ENCODE results near the gene DVL3. TPM values are rescaled to one million over a fixed set of nuclear protein-coding genes. Genes with fewer than 3 reads are reported as not detected.
"Not testable (repeated sequence)": the region's sequence is repeated elsewhere in the genome, so short reads cannot be mapped to it uniquely, and the experiment has no call there.

Gene DVL3
- 10 to 100 TPM; 31.2 to 32.6 TPM for total RNA-seq

DNA sequence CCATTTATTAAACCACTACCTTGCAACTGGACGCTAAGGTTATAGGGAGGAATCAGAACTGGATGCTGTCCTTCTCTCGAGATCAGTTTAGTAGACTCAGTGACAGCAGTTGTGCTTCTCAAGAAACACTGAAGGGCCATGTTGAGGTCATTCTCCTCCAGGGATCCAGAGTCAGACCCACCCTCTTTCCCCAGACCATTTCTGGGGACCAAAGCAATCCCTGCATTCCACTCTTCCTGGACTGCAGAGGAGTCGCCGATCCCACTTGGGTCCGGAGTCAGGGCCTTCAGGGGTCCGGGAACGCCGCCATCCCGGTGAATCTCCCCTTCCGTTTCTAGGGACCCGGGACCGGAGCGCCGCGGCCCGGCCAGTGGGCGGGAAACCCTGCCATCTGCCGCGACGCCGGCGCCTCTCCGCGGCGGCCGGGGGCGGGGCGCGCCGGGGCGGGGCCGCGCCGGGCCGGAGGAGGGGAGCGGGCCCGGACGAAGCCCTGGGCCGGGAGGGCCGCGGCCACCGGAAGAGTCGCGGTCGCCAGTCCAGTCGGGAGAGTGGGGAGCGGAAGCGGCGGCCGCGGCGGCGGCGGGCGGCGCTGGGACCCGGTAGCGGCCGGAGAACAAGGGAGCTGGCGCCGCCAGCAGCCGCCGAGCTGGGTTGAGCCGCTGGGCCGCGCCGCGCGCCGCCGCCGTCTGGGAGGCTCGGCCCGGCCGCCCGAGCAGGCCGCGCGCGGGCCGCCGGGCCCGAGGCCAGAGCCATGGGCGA is at the start of gene DVL3:
Gene DVL3 (plus strand): TSS at position 493 of the 759 bp plus-strand sequence. CDS start 259 bp downstream, at position 752.
- ATAC-seq (peak; percentile 77), DNase-seq (peak; percentile 51)
- H3K36me3 Mint-ChIP-seq (ENCODE audit: low read depth), result peaks cover 5% of the 10 kb centered on the region
- POLR2A ChIA-PET, result interaction anchor here (0.7 to 1.5 kb wide), 3 partner anchors 19 to 1452 kb away, joined by 3 read pairs; no protein-coding TSS in a partner anchor
- H3K27ac Mint-ChIP-seq, result peak within 1 kb of the TSS; percentile 81
- no peaks in the 10 kb centered on the region for H3K27me3 Mint-ChIP-seq (ENCODE audit: low read depth)
- peak within 1 kb of the TSS; percentile 95 for H3K4me3 Mint-ChIP-seq
- peaks cover 22% of the 10 kb centered on the region for H3K4me1 Mint-ChIP-seq (ENCODE audit: low read depth)
- CTCF ChIA-PET, result interaction anchor here (1.2 to 1.7 kb wide), 5 partner anchors 9 to 259 kb away, joined by 3 to 4 read pairs (median 4); partner anchors contain the start of gene EEF1AKMT4
- no peaks in the 10 kb centered on the region for H3K9me3 Mint-ChIP-seq (ENCODE audit: insufficient read depth)

DNA sequence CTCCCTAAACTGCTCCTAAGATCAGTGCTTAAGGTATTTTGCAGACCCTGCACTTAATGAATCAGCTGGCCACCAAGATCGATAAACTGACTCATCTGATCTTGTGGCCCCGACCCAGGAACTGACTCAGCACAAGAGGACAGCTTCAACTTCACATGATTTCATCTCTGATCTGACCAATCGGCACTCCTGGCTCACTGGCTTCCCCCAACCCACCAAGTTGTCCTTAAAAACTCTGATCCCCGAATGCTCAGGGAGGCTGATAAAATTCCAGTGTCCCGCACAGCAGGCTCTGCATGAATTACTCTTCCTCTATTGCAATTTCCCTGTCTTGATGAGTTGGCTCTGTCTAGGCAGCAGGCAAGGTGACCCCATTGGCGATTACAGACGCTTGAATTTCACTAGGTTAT is 44.9 kb upstream of the DVL3 start:
- ChIA-PET CTCF (no interaction called here), POLR2A (no interaction called here)
- no peaks in the 10 kb centered on the region for H3K9me3 Mint-ChIP-seq (ENCODE audit: insufficient read depth)
- ATAC-seq (no peak), DNase-seq (no peak)
- no peak overlapping the region for H3K27ac Mint-ChIP-seq
- H3K36me3 Mint-ChIP-seq (ENCODE audit: low read depth), result no peaks in the 10 kb centered on the region
- no peak overlapping the region for H3K4me3 Mint-ChIP-seq
- peaks cover 8% of the 10 kb centered on the region for H3K27me3 Mint-ChIP-seq (ENCODE audit: low read depth)
- H3K4me1 Mint-ChIP-seq (ENCODE audit: low read depth), result no peaks in the 10 kb centered on the region

DNA sequence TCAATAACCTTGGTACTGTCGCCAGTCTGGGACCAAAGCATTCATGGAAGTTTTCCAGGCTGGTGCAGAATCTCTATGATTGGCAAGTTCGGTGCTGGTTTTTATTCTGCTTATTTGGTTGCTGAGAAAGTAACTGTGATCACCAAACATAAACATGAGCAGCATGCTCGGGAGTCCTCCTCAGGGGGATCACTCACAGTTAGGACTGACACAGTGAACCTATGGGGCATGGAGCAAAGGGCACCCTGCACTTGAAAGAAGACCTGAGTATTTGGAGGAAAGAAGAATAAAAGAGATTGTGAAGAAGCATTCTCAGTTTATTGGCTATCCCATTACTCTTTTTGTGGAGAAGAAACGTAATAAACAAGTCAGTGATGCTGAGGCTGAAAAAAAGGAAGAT is 39.2 kb upstream of the DVL3 start:
- Mint-ChIP-seq H3K27me3 (ENCODE audit: low read depth) (peaks cover 13% of the 10 kb centered on the region), H3K4me3 (no peak overlapping the region), H3K36me3 (ENCODE audit: low read depth) (no peaks in the 10 kb centered on the region), H3K4me1 (ENCODE audit: low read depth) (no peaks in the 10 kb centered on the region), H3K27ac (no peak overlapping the region), H3K9me3 (ENCODE audit: insufficient read depth) (no peaks in the 10 kb centered on the region)
- ChIA-PET CTCF (no interaction called here), POLR2A (no interaction called here)
- no peak for ATAC-seq
- DNase-seq, result no peak

DNA sequence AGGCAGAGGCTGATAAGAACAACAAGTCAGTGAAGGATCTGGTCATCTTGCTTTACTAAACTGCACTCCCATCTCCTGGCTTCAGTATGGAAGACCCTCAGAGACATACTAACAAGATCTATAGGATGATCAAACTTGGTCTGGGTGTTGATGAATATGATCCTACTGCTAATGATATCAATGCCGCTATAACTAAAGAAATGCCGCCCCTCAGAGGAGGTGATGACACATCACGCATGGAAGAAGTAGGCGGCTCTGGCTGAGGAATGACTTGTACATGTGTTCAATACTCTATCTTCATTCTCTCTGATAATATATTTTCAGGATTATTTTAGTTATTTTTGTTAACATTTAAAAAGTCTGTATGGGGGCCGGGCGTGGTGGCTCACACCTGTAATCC is 37.5 kb upstream of the DVL3 start:
- CTCF ChIA-PET, result no interaction called here
- no peak overlapping the region for H3K27ac Mint-ChIP-seq
- DNase-seq, result no peak
- no peak for ATAC-seq
- H3K9me3 Mint-ChIP-seq (ENCODE audit: insufficient read depth), result no peaks in the 10 kb centered on the region
- peaks cover 13% of the 10 kb centered on the region for H3K27me3 Mint-ChIP-seq (ENCODE audit: low read depth)
- POLR2A ChIA-PET, result no interaction called here
- no peaks in the 10 kb centered on the region for H3K4me1 Mint-ChIP-seq (ENCODE audit: low read depth)
- H3K4me3 Mint-ChIP-seq, result no peak overlapping the region
- H3K36me3 Mint-ChIP-seq (ENCODE audit: low read depth), result no peaks in the 10 kb centered on the region

DNA sequence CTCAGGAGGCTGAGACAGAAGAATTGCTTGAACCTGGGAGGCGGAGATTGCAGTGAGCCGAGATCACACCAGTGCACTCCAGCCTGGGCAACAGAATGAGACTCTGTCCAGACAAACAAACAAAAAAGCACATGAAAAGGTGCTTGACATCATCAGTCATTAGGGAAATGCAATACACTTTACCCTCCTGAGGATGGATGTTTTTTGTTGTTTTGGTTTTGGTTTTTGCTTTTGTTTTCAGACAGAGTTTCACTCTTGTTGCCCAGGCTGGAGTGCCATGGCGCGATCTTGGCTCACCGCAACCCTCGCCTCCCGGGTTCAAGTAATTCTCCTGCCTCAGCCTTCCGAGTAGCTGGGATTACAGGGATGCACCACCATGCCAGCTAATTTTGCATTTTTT is 34.1 kb upstream of the DVL3 start:
- H3K9me3 Mint-ChIP-seq (ENCODE audit: insufficient read depth); POLR2A ChIA-PET; CTCF ChIA-PET; H3K27ac Mint-ChIP-seq; H3K4me3 Mint-ChIP-seq; DNase-seq; H3K36me3 Mint-ChIP-seq (ENCODE audit: low read depth); H3K27me3 Mint-ChIP-seq (ENCODE audit: low read depth); H3K4me1 Mint-ChIP-seq (ENCODE audit: low read depth); ATAC-seq: not testable (repeated sequence)

DNA sequence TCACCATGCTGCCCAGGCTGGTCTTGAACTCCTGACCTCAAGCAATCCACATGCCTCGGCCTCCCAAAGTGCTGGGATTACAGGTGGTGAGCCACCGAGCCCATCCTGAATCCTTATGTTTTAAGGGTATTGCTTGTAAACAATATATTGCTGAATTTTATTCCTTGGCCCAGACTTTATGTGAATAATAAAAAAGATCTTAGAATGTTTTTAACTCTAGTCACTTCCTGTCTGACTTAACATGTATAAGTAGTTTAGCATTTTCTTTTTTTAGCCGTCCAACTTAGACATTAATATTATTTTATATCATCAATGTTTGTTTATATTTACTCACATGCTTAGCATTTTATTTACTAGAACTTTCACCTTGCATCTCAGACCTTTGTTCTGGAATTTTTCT is 29.2 kb upstream of the DVL3 start:
- Mint-ChIP-seq H3K36me3 (ENCODE audit: low read depth) (no peaks in the 10 kb centered on the region), H3K4me1 (ENCODE audit: low read depth) (no peaks in the 10 kb centered on the region), H3K9me3 (ENCODE audit: insufficient read depth) (no peaks in the 10 kb centered on the region), H3K27me3 (ENCODE audit: low read depth) (no peaks in the 10 kb centered on the region), H3K27ac (no peak overlapping the region), H3K4me3 (no peak overlapping the region)
- no peak for ATAC-seq
- DNase-seq, result no peak
- CTCF ChIA-PET, result no interaction called here
- POLR2A ChIA-PET, result no interaction called here

DNA sequence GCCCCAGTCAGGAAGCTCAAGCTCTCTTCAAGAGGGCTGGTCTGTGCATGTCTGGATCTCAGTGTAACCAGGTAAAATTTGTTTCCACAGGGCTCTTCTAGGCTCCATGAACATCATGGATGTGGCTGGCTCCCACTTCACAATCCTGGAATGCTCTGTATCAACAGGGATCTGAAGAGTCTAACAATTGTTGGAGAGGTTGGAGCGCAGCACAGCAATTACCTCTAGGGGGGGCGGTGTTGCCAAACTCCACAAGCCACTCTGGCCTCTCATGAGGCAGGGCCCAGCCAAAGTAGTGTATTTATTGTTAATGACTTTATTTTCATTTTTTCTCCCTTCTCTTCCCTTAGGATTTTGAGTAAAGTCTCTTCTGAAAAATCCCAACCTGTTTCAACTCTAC is 26.2 kb upstream of the DVL3 start:
- ATAC-seq, result peak; percentile 62
- Mint-ChIP-seq H3K27ac (no peak overlapping the region), H3K9me3 (ENCODE audit: insufficient read depth) (no peaks in the 10 kb centered on the region), H3K4me1 (ENCODE audit: low read depth) (peaks cover 3% of the 10 kb centered on the region), H3K36me3 (ENCODE audit: low read depth) (no peaks in the 10 kb centered on the region), H3K4me3 (no peak overlapping the region), H3K27me3 (ENCODE audit: low read depth) (no peaks in the 10 kb centered on the region)
- ChIA-PET CTCF (interaction anchor here (0.6 to 0.7 kb wide), 2 partner anchors 8 to 302 kb away, joined by 3 read pairs; no protein-coding TSS in a partner anchor), POLR2A (no interaction called here)
- peak; percentile 41 for DNase-seq

DNA sequence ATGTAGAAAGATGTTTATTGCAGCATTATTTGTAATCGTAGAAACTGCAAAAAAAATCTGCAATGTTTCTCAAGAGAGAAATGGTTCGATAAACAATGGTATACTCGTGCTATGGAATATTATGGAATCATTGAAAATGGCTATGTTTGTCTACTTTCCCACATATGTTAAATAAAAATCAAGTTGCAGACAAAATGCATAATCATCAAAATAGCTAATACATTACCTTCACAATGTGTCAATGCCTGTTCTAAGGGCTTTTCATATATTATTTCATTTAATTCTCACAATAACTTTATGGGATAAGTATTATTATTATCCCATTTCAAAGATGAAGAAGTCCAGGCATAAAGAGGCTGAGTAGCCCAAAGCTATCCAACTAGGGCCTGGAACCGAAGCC is 22.2 kb upstream of the DVL3 start:
- Mint-ChIP-seq H3K36me3 (ENCODE audit: low read depth) (peaks cover 14% of the 10 kb centered on the region), H3K4me1 (ENCODE audit: low read depth) (peaks cover 28% of the 10 kb centered on the region), H3K27ac (no peak overlapping the region), H3K27me3 (ENCODE audit: low read depth) (no peaks in the 10 kb centered on the region), H3K9me3 (ENCODE audit: insufficient read depth) (no peaks in the 10 kb centered on the region), H3K4me3 (no peak overlapping the region)
- ChIA-PET POLR2A (no interaction called here), CTCF (interaction anchor here (0.9 to 1.4 kb wide), 2 partner anchors 117 to 237 kb away, joined by 3 to 4 read pairs; partner anchors contain the start of gene EEF1AKMT4)
- ATAC-seq (no peak), DNase-seq (no peak)

DNA sequence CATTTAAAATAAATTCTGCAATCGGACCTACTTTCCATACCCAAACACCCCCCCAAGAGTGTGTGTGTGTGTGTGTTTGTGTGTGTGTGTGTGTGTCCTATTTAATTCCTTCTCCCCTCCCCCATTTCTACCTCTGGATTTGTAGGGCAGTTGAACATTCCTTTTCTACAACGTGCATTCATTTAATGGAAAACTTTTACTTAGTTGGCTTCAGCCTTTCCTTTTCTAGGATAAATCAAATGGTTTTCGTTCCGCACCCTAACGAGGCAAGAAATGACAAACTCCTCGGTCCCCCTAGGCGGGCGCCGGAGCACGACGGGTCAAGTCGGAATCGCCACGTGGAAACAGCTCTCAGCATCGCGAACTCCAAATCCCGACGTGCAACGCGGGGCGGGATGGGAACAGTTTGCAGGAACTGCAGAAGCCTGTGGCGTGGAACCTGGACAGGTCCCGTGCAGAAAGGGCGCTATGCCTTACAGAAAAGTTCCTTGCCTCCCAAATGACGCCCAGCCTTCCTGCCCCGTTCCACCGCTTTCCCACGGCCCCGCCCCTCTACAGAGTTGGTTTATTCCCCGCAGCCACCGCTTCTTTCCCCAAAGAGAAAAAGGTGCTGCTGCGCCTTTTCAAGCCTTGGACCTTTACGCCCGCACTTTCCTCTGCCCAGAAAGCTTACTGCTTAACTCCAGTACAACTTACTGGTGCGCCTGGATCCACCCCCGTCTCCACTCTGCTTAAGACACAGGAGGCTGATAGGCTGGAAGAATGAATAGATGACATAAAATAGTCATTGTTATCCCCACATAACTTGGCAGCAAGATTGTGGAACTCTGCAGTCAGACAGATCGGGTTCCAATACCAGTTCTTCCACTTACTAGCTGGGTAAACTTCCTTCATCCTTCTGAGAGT is 21.1 kb upstream of the DVL3 start:
- Mint-ChIP-seq H3K27ac (peak overlapping the region; percentile 88), H3K4me3 (peak overlapping the region; percentile 87), H3K4me1 (ENCODE audit: low read depth) (peaks cover 30% of the 10 kb centered on the region), H3K9me3 (ENCODE audit: insufficient read depth) (no peaks in the 10 kb centered on the region), H3K36me3 (ENCODE audit: low read depth) (peaks cover 19% of the 10 kb centered on the region), H3K27me3 (ENCODE audit: low read depth) (no peaks in the 10 kb centered on the region)
- POLR2A ChIA-PET, result interaction anchor here (0.7 to 1.1 kb wide), 3 partner anchors 22 to 27 kb away, joined by 3 read pairs; partner anchors contain the start of gene DVL3
- CTCF ChIA-PET, result interaction anchor here (1.1 to 2.6 kb wide), 6 partner anchors 40 to 249 kb away, joined by 3 to 11 read pairs (median 4); partner anchors contain the start of genes ABCC5, AP2M1 and EEF1AKMT4
- peak; percentile 51 for DNase-seq
- peak; percentile 17 for ATAC-seq

DNA sequence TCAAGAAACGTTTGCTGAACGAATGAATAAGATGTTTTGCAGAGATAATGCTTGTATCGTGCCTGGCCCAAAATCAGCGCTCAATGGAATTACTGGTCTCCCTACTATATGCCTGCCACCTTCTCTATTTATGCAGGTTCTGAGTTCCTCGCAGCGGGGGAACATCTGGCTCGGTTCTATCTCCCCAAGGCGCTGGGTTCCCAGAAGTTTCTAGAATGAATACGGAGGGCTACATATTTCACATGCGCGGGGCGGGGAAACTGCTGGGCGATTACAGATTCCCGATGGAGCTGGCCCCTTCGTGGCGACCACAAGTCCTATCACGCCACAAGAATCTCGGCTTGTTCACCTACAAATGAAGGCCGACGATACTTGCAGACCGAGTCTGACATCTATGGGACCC is 20.4 kb upstream of the DVL3 start:
- peak; percentile 22 for ATAC-seq

DNA sequence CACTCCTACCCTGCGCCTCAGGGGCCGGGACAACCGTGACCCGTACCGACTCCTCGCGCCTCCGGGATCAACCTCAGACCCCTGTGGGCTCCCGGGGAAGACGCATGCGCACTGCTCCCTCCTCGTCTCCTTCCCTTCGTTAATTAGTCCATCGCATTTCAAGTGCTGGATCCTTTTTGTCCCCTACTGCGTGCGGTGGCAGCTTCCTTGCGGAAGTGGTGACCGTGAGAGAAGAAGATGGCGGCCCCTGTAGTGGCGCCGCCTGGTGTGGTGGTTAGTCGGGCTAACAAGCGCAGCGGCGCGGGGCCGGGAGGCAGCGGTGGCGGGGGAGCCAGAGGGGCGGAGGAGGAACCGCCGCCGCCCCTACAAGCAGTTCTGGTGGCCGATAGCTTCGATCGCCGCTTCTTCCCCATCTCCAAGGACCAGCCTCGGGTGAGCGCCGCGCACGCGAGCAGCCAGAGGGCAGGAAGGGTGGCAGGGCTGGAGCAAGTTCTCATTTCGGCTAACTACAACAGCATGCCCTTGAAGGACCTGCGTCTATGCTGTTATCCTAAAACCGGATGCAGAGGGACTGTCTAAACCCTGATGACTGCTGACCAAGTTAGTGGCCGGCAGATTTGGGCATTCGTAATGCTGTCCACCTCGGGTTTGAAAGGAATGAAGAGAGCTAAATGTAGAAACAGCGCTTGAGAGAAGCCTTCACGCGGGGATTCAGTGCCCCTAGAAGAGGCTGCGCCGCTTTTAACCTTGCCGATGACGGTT is 19.8 kb upstream of the DVL3 start, which contains the start of gene EIF2B5:
Gene EIF2B5 (plus strand): TSS at position 210 of the 762 bp plus-strand sequence. CDS start 28 bp downstream, at position 238.
- peaks cover 24% of the 10 kb centered on the region for H3K36me3 Mint-ChIP-seq (ENCODE audit: low read depth)
- ChIA-PET CTCF (interaction anchor here (1.1 to 2.6 kb wide), 6 partner anchors 39 to 250 kb away, joined by 3 to 11 read pairs (median 4); partner anchors contain the start of genes ABCC5, AP2M1 and EEF1AKMT4), POLR2A (interaction anchor here (0.6 to 1.4 kb wide), 4 partner anchors 9 to 51 kb away, joined by 3 to 10 read pairs (median 4); partner anchors contain the start of gene ABCF3)
- peak within 1 kb of the TSS; percentile 88 for H3K27ac Mint-ChIP-seq
- DNase-seq, result peak; percentile 90
- no peaks in the 10 kb centered on the region for H3K9me3 Mint-ChIP-seq (ENCODE audit: insufficient read depth)
- peak within 1 kb of the TSS; percentile 87 for H3K4me3 Mint-ChIP-seq
- H3K27me3 Mint-ChIP-seq (ENCODE audit: low read depth), result no peaks in the 10 kb centered on the region
- peaks cover 30% of the 10 kb centered on the region for H3K4me1 Mint-ChIP-seq (ENCODE audit: low read depth)
- ATAC-seq, result peak; percentile 92

More for the DNA sequence above, 20.4 kb upstream of the DVL3 start:
- no peak for DNase-seq
- peak overlapping the region; percentile 88 for H3K27ac Mint-ChIP-seq
- H3K4me1 Mint-ChIP-seq (ENCODE audit: low read depth), result peaks cover 30% of the 10 kb centered on the region
- ChIA-PET CTCF (interaction anchor here (1.1 to 2.6 kb wide), 6 partner anchors 40 to 249 kb away, joined by 3 to 11 read pairs (median 4); partner anchors contain the start of genes ABCC5, AP2M1 and EEF1AKMT4), POLR2A (interaction anchor here (0.6 to 1.4 kb wide), 4 partner anchors 10 to 51 kb away, joined by 3 to 10 read pairs (median 4); partner anchors contain the start of gene ABCF3)
- H3K27me3 Mint-ChIP-seq (ENCODE audit: low read depth), result no peaks in the 10 kb centered on the region
- peak overlapping the region; percentile 87 for H3K4me3 Mint-ChIP-seq
- no peaks in the 10 kb centered on the region for H3K9me3 Mint-ChIP-seq (ENCODE audit: insufficient read depth)
- peaks cover 19% of the 10 kb centered on the region for H3K36me3 Mint-ChIP-seq (ENCODE audit: low read depth)
